Muscle of arm (tissue), 12 donors: ENCODE data around the gene COG1. TPM values are rescaled to one million over a fixed set of nuclear protein-coding genes. Genes with fewer than 3 reads are reported as not detected.
A peak's percentile ranks its signal among the peaks of the same experiment; 100 is the strongest.

Source experiments
- DNase-seq: peaks from one replicate; pipeline ENCODE4 v3.0.0-alpha.2; 2013
- polyA plus RNA-seq, 12 donors: library from polyadenylated mRNA; unstranded; fragments of 120-200 nt; gene quantifications; one replicate each; pipeline ENCODE4 v1.2.1, GENCODE V29; 2013; ENCODE audit not compliant: insufficient read length in 12 of 12

The COG1 gene
- polyA plus RNA-seq, 12 donors, result 22.4 to 54.9 (median 32.4) TPM; not detected in 1

DNA sequence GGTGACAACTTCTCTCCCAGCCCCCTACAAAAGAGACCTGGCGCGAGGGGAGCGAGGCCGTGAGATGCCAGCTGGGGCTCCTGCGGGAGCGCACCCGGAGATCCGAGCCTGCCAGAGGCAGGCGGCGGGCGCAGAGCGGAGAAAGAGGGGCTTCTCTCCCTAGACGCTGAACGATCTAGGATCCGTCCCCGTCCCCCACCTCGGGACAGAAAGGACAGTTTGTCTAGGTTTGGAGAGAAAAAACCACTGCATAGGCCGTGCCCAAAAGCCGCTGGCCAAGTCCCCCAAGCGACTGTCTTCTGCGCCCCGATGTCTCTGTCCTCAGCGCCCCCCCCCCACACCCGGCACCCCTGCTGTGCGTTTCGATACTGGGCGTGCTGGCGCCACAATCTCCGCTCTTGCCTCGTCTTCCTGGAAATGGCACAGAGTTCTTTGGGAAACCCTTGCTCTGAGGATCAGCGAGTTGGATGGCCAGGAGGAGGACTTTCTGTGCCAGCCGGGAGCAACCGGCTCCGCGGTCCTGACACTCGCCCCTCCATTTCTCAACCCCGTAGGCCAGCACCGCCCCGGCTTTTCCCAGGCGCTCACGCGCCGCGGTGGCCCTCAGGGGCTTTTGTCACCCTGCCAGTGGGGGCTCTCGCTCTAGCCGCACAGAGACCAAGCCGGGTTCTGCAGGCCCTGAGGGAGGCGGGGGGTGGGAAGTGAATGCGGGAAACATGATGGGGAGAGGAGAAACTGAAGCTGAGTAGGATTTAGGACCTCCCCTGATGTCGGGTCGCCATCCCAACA lies 27.0 kb upstream of the COG1 start:
- DNase-seq, result no peak

- no peak for DNase-seq
Measured at GRCh38 chr17:73166731-73167581, 25.9 kb upstream of the COG1 start.

DNA sequence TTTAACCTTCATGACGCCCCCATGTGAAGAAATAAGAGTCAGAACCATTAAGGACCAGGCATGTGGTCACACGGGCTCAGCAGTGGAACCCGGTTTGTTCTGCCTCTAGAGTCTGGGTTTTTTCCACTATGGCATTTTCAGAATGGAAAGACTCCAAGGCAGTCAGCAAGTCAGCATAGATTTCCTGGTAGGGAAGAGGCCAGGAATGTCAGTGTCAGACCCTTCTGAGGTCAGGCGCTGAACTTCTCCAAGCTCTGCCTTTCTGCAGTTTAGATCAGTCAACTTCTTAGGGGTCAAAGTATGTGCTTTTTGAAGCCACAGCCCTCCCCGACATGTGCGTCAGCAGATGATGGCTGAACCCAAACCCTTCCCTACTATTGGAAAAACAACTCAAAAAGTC lies 24.2 kb upstream of the COG1 start:
- no peak for DNase-seq

- no peak for DNase-seq
Measured at GRCh38 chr17:73170324-73170723, 22.5 kb upstream of the COG1 start.

- no peak for DNase-seq
Measured at GRCh38 chr17:73172252-73172651, 20.6 kb upstream of the COG1 start.

GRCh38 chr17:73174126-73174525 lies 18.7 kb upstream of the COG1 start:
- no peak for DNase-seq

DNA sequence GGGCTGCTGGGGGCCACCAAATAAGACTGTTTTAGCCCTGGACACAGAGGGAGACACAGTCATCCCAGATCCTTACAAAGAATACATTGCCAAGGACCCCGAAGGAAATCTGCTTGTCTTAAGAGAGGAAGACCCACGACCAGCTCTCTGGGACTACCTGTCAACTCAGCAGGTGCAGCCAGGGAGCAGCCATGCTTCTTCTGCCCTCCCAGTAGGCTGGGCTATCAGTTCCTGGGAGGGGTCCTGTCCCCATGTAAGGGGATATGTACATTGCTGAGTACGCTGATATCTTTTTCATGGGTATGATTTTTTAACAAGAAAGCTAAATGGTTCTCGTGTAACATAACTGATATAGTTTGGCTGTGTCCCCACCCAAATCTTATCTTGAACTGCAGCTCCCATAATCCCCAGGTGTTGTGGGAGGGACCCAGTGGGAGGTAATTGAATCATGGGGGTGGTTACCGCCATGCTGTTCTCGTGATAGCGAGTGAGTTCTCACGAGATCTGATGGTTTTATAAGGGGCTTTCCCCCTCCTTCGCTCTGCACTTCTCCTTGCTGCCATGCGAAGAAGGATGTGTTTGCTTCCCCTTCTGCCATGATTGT lies 16.8 kb upstream of the COG1 start:
- DNase-seq, result no peak

DNA sequence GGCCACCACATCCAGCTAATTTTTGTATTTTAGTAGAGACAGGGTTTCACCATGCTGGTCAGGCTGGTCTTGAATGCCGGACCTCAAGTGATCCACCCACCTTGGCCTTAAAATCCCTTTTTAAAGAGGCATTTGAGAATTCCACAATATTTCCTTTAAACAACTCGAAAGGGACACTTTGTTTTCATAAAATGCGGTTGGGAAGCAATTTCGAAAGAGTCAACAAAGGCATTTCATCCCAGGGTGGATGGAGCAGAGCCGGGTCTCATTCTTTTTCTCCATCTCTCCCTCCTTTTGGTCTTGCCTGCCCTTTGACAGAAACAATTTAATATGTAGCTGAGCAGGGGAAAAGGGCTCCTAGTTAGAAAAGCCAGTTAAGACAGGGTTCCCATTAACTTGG lies 13.5 kb upstream of the COG1 start:
- no peak for DNase-seq

DNA sequence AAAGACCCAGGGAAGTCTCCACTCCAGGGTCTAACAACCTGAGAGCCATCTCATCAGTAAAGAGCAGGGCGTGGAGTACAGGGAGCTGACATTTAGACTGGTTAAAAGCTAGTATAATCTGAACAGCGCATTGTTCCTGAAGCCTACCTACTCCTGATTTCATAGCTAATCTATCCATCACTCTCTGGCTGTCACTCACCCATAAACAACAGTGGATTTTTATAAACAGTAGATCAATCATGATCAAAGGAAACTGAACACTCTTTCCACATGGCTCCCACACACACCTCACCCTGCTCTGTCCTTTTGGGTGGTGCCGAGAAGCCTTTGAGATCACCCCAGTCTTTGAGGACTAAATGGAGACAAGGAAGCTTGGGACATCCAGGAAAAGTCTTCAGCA lies 13.0 kb upstream of the COG1 start:
- DNase-seq, result no peak

DNA sequence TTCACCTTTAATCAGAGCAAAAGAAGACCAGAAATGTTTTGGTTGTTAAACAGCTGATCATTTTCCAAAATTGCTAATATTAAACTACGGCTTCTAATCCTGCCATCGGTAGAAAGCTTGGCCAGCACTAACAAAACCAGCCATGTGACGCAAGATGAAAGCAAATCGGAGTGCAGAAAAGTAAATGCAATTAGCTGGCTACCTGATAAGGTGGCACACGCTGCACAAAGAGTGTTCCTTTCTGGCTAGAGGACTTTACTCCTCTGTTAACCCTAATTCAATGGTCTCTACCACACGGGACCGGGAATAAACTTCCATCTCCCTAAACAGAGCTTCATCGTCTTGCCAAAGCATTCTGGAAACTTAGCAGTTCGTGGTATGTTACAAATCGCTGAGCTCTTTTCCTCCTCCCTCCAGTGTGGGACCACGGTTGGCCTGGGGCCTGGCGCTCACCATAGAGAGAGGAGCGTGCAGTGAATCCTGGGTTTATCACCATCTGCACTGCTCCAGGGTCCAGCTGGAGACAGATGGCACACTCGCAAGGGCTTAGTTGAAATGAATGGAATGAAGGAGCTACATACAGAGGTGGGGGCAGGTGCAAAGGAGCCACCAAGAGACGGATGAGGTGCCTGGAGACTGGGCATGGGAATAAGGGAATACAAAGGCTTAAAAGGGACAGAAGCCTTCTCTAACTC lies 10.1 kb upstream of the COG1 start:
- no peak for DNase-seq

DNA sequence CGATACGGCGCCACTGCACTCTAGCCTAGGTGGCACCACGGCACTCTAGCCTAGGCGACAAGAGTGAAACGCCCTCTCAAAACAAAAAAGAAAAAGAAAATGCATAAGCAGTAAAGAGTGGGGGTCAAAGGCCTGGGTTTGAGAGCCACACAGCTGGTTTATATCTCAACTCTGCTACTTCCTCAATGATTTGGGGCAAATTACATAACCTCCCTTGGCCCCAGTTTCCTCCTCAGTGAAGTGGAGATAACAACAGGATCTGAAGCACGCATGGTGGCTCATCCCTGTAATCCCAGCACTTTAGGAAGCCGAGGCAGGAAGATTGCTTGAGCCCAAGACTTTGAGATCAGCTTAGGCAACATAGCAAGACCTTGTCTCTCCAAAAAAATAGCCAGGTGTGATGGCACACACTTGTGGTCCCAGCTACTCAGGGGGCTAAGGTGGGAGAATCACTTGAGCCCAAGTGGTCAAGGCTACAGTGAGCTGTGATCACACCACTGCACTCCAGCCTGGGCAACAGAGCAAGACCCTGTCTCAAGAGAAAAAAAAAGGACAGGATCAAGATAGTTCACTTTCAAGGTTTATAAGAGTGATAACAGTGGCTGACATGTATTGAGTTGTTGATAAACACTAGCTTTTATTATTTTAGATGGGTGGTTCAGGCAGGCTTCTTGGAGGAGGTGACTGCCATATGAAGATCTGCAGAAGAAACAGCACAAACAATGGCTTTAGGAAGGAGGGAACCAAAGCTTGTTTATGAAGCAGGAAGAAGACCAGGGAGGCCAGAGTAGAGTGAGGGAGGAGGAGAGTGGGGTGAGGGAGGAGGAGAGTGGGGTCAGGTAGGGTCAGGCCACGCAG lies 8.5 kb upstream of the COG1 start:
- DNase-seq, result no peak

- no peak for DNase-seq
Measured at GRCh38 chr17:73186283-73187050, 6.4 kb upstream of the COG1 start.

DNA sequence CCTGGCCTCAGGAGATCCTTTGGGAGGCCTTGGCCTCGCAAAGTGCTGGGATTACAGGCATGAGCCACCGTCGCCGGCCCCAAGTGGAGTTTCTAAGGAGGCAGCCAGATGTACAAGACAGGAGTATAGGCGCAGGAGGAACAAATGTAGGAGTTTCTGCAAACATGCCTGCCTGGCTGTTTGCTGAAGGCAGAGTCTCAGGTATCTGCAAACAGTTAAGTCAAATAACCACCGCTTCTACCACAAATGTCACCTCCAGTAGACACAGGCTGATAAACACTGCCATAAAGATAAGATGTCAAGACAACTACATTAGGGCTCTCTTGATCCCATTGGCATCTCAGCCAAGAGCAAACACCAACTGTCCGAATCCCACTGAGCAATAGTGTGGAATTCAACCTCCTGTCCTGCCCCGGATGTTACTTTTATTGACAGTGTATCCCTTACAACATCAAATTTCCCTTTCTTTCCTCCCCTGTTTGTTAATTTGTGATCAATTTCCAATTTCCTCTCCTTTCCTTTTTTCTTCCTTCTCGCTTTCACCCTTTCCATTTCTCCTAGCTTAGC lies 5.6 kb upstream of the COG1 start:
- no peak for DNase-seq

- DNase-seq, result no peak
Measured at GRCh38 chr17:73188011-73188410, 4.8 kb upstream of the COG1 start.

- DNase-seq, result no peak
Measured at GRCh38 chr17:73189417-73190099, 3.3 kb upstream of the COG1 start.

DNA sequence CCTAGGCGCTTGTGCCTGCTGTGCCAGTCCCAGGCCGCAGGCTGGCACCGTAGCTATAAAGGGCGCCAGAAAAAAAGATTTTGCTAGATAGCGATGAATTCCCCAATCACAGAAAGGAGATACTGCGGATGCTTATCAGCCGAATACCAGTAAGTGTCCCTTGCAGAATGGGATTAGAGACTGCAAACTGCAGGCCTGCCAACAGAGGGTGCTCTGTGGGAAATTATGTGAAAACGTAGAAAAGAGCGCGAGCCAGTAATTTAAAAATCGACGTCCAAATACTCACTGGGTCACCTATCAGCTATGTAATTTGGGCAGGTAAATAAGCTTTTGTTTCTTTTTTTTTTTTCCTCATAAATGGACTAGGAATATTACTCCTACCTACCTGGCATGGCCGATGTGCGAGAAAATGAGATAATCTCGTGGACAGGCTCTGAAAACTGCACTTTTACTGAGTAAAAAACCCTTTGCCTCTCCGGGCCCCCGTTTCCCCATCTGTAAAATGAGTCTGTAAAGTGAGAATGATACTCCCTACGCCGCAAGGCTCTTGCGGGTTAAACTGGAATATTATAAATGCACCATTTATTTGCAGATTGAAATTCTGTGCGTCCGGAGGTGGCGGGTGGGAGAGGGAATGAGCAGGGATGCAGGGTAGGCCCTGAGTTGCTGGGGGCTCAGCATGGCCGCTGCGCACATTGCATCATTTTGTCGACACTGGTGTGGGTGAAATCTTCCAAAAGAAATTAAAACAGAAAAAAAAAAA lies 1.2 kb upstream of the COG1 start:
- DNase-seq, result peak; percentile 73

DNA sequence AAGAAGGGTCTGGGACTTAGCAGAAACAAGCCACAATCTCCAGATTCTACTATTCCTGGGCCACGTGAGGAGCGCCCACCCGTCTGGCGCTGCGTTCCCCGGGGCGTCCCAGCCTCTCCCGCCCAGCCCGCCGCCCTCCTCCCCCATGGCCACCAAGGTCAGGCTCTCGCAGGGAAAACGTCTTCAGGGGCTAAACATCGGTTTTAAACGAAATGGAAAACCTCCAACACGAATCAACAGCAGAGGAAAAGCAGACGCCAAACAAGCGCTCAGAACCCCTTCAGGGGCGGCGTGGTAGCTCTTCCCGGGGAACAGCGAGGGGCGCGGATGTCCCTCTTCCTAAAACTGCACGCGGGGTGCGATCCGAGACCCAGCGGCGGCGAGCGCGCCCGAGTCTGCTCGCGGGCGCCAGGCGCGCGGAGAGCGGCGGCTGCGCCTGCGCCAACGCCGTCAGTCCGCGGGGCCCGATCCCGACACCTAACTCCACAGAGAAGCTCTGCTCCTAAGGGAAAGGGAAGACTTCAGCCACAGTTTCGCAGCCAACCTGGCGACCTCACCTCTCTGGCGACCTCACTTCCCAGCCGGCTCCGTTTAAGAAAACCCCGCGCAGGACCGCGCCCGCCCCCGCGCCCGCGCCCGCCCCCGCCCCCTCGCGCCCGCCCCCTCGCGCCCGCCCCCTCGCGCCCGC lies 505 bp upstream of the COG1 start:
- peak; percentile 71 for DNase-seq
